NK-92 treated with Interleukin-12 subunit alpha and Interleukin-12 subunit beta, amount 100 ng/mL, for 24 hours (cell line): ENCODE measurements around the gene SOS1.
A peak's percentile ranks its signal among the peaks of the same experiment; 100 is the strongest.
"Not testable (repeated sequence)": the region's sequence is repeated elsewhere in the genome, so short reads cannot be mapped to it uniquely, and the experiment has no call there.

Experiments used
- DNase-seq: peaks from one replicate; lab custom pipeline; 2025; lab: John Stamatoyannopoulos, UW

Gene SOS1

DNA sequence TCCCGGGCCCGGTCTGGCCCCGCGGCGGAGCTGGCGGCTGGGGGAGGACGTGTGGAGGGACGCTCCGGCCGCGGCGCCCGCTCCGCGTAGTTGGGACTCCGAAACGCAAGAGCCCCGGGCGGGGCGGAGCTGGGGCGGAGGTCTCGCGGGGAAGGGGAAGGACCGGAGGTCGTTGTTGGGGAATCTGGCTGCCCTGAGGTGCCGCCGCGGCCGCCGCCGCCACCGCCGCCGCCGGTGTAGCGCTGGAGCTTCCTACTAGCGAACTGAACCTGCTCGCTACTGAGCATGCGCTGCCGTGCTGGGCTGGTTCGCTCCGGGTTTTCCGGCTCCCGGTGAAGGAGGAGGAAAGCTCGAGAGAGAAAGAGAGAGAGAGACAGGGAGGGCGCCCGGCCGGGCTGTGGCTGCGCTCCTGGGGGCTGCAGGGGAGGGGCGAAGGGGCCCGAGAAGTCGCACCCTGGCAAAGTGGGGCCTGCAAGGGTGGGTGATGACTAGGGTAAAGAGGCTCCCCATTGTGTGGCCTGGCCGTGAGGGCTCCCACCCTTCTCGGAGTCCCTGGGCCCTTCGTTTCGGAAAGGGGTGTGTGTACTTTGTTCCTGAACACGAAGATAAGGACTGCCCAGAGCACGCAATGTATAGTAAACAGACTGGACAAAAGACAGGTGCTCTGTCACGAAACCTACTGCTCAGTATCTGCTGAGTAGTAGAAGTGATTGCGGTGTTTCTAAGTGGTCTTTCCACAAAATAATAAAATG is at the start of gene SOS1:
TSS of gene SOS1 (minus strand) at position 281 of the 752 bp plus-strand sequence. CDS start 629 bp downstream, outside the sequence.
- DNase-seq: peak; percentile 89

DNA sequence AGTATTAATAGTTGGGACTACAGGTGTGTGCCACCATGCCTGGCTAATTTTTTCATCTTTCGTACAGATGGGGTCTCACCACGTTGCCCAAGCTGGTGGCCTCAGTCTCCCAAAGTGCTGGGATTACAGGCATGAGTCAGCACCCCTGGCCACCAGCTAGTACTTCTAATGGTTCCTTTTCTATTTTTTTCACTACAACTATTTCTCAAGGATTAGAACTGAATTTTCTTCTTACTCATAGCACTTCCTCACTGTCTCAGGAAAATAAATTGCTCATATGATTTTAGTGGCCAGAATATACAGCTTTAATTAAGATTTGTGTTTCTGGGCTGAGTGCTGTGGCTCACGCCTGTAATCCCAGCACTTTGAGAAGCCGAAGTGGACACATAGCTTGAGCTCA is 43.2 kb upstream of the SOS1 start:
- DNase-seq: no peak

DNA sequence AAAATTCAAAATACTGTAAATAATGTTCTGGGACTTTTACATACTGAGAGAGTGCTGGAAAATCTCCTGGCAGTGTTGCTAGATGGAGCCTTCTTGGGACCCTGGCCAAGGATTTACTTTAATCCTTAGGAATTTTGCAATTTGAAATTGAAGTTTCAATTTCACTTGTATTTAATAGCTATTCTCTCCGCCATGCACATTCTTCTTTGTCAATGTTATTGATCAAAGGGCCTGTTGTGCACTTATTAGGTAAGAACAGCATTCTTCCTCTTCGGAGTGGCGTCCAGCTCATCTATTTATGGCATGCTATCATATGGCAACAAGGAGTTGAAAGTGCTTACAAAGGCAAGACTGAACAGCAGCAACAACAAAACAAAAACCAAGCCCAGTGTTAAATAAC is 40.1 kb upstream of the SOS1 start:
- DNase-seq: no peak

- no peak for DNase-seq
Observed at GRCh38 chr2:39159283-39159682, 38.4 kb upstream of the SOS1 start.

- DNase-seq: no peak
Observed at GRCh38 chr2:39158351-39158750, 37.5 kb upstream of the SOS1 start.

GRCh38 chr2:39156846-39157245 is 36.0 kb upstream of the SOS1 start:
- DNase-seq: no peak

DNA sequence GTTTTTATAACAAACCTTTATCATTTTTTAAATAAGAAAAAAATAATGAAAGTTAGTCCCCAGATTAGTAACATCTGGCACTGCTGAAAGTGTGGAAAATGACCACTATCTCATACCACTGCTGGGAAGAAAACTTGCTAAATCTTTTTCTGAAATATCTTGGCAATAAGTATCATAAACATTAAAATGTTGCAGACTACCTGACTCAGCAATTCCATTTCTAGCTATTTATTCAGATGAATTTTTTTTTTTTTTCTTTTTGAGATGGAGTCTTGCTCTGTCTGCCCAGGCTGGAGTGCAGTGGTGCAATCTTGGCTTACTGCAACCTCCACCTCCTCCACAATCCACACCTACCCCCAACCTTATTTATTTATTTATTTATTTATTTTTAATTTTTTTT is 35.3 kb upstream of the SOS1 start:
- DNase-seq: no peak

GRCh38 chr2:39155573-39155972 is 34.7 kb upstream of the SOS1 start:
- DNase-seq: not testable (repeated sequence)

DNA sequence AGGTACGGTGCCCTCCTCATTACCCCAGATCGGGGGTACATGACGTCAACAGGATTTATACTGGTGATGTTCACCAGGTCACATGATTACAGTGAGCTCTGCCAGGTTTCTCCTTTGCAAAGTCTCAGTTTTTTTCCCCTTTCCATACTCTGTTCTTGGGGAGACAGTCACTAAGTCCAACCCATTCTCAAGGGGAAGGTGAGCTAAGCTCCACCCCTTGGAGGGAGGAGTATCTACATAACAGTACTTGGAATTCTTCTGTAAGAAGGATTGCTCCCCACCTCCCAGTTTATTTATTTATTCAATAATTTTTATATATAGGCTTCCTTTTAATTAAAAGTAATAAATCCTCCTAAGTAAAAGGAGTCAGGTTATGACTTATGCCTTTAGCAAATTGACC is 34.1 kb upstream of the SOS1 start:
- DNase-seq: no peak

- no peak for DNase-seq
Observed at GRCh38 chr2:39153312-39153711, 32.5 kb upstream of the SOS1 start.

GRCh38 chr2:39152504-39152903 is 31.7 kb upstream of the SOS1 start:
- no peak for DNase-seq

DNA sequence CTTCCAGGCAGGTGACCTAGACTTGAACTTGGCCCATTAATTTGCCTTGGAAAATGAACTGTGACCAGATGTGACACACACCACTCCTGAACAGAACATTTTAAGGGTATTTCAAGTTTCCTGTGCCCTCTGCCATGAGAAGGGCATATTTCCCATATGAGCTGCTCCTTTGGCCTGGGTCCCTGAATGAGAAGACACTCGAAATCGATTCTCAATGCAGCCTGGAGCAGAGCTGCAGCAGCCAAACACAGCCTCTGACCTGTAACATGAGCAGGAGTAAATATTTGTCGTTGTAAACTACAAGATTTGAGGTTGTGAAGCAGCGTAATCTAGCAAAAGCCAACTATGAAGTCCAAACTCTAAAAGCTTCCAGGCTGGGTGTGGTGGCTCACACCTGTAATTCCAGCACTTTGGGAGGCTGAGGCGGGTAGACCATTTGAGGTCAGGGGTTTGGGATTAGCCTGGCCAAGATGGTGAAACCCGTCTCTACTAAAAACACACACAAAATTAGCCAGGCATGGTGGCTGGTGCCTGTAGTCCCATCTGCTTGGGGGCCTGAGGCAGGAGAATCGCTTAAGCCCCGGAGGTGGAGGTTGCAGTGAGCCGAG is 30.1 kb upstream of the SOS1 start:
- no peak for DNase-seq

DNA sequence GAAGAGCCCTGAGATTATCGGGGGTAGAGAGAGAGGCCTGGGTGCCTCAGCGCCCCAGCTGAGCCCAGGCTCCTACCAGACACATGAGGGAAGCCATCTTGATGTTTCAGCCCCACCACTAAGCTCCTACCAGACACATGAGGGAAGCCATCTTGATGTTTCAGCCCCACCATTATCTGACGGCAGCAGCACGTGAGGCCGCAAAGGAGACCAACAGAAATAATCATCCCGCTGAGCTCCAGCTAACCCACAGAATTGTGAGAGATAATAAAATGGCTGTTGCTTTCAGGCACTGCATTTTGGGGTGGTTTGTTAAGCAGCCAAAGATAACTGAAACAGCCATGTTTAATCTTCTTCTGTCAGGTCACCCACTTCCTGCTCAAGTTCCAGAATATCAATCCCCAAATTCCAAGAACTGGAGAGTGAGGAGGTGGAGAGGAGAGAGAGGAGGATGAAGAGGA is 29.3 kb upstream of the SOS1 start:
- DNase-seq: no peak

DNA sequence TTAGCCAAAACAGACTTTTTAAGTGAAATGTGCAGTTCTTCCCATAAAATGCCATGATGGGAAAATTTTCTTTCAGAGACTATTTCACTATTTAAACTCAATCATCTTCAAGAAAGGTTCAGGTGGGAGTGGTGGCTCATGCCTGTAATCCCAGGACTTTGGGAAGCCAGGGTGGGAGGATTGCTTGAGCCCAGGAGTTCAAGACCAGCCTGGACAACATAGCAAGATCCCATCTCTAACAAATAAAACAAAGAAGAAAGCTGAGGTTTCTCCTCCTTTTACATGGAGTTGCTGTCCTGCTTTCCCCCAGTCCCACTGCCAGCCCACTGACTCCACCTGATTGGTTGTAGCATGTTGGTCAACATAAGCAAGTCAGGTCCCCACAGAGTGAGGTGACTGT is 25.8 kb upstream of the SOS1 start:
- DNase-seq: no peak

DNA sequence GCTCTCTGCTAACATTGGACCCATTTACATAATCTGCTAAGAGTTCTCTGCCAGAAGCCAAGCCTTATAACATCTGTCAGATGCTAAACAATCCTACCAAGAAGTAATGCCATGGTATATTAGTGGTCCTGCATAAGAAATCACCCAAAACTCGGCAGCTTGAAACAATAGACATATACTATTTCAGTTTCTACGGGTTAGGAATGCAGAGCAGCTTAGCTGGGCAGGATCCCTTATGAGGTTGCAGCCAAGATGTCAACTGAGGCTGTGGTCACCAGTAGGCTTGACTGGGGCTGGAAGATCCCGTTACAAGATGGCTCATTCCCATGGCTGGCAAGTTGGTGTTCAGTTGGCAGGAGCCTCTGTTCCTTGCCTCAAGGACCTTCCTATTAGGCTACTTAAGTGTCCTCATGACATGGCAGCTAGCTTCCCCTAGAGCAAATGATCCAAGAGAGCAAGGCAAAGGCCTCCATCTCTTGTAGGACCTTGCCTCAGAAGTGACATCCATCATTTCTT is 25.1 kb upstream of the SOS1 start:
- DNase-seq: no peak

GRCh38 chr2:39144416-39144815 is 23.6 kb upstream of the SOS1 start:
- DNase-seq: no peak

- no peak for DNase-seq
Observed at GRCh38 chr2:39142904-39143605, 22.2 kb upstream of the SOS1 start.

DNA sequence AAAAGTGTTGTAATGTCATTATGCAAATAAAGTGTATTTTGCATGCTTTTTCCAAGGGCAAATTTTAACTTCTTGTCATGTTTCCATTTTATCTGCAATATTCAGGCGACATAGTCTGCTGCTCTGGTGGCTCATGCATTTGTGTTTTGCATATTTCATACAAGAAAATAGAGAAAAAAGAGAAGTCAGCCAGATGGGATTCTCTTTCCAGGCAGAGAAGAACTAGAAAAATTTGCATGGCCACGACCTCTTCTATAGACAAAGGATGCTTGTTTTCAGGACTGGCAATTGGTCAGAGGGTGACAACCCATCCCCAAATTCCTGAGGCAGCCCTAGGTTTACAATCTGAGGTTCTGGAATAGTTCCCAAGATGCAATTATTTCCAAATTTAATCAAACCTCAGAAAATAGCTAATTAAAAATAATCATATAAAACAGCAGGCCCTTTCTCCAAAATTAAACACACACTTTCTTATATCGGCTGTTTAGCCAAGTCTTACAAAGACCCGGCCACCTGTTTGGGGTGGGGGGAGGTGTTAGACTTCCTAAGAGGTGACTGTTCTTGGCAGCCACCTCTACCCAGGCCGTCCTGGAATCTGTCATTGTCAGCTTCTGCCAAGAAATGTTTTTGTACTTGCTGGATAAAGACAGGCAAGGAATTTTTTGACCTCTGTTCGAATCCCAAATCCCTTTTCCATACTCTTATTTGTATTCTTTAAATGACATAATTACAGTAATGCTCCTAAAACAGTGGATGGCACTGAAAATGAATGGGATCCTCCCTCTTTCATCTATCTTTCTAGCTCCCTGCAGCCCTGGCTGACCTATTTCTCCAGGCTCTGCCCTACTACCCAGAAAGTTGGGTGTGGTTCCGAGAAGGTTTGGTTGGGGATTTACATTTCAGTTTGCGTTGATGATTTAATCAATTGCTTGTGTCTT is 20.8 kb upstream of the SOS1 start:
- DNase-seq: no peak

DNA sequence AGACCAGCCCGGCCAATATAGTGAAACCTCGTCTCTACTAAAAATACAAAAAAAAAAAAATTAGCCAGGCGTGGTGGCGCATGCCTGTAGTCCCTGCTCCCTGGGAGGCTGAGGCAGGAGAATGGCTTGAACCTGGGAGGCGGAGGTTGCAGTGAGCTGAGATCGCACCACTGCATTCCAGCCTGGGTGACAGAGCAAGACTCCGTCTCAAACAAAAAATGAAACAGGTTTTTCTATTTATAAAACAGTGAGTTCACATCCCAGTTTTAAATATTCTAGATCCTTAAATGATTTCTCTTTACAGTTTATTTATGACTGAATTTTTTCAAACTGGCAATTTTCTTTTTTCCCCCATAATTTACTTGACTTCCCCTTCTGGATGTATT is 20.1 kb upstream of the SOS1 start:
- not testable (repeated sequence) for DNase-seq

GRCh38 chr2:39140322-39140847 is 19.5 kb upstream of the SOS1 start:
- DNase-seq: no peak

- DNase-seq: no peak
Observed at GRCh38 chr2:39139511-39140237, 18.8 kb upstream of the SOS1 start.
